Breast epithelium (tissue), 3 donors: ENCODE results near the gene UBE2E1.

Experiments used
- POLR2A ChIP-seq: fragments of 450-650 bp; IDR thresholded peaks from one replicate; pipeline ENCODE4 v1.6.1; 2016; ENCODE audit warnings: antibody characterized with exemption, mild to moderate bottlenecking, moderate library complexity
- TF ChIP-seq, protein P1 (sequence below), 3 donors: fragments of 450-650 bp; IDR thresholded peaks; one replicate each; pipeline ENCODE4 v1.5.1; 2016 to 2017; ENCODE audit warnings: antibody characterized with exemption in 3 of 3, mild to moderate bottlenecking in 3 of 3, moderate library complexity in 3 of 3

DNA sequence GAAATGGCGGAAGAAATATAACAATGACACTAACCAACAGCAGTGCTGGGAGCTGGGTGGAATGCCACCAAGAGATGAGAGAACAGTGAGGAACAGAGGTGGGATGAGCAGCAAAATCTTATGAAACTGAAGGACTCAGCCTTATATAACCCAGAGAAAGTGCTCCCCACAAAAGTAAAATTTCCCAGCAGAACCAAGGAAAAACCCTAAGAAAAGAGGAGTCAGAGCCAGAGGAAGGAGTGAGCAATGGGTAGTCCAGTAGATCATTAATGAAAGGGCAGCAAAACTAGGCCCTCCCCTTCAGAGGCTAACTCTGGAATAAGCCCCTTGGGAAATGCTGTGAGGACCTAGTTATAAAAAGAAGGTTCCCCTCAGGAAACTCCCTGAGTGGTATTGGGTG lies 24.7 kb upstream of the UBE2E1 start:
- TF ChIP-seq POLR2A = no peak
- TF ChIP-seq, protein P1, sequence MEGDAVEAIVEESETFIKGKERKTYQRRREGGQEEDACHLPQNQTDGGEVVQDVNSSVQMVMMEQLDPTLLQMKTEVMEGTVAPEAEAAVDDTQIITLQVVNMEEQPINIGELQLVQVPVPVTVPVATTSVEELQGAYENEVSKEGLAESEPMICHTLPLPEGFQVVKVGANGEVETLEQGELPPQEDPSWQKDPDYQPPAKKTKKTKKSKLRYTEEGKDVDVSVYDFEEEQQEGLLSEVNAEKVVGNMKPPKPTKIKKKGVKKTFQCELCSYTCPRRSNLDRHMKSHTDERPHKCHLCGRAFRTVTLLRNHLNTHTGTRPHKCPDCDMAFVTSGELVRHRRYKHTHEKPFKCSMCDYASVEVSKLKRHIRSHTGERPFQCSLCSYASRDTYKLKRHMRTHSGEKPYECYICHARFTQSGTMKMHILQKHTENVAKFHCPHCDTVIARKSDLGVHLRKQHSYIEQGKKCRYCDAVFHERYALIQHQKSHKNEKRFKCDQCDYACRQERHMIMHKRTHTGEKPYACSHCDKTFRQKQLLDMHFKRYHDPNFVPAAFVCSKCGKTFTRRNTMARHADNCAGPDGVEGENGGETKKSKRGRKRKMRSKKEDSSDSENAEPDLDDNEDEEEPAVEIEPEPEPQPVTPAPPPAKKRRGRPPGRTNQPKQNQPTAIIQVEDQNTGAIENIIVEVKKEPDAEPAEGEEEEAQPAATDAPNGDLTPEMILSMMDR (IDR thresholded peaks at IDR 0.05) = no peak
